NOMO-1 treated with dmso at 0.1 percent for 144 hours (cell line): ENCODE measurements around the gene RBM19.

Experiments
- DNase-seq: peaks from one replicate; lab custom pipeline; 2025; ENCODE audit not compliant: unreplicated experiment; lab: John Stamatoyannopoulos, UW

Gene RBM19

DNA sequence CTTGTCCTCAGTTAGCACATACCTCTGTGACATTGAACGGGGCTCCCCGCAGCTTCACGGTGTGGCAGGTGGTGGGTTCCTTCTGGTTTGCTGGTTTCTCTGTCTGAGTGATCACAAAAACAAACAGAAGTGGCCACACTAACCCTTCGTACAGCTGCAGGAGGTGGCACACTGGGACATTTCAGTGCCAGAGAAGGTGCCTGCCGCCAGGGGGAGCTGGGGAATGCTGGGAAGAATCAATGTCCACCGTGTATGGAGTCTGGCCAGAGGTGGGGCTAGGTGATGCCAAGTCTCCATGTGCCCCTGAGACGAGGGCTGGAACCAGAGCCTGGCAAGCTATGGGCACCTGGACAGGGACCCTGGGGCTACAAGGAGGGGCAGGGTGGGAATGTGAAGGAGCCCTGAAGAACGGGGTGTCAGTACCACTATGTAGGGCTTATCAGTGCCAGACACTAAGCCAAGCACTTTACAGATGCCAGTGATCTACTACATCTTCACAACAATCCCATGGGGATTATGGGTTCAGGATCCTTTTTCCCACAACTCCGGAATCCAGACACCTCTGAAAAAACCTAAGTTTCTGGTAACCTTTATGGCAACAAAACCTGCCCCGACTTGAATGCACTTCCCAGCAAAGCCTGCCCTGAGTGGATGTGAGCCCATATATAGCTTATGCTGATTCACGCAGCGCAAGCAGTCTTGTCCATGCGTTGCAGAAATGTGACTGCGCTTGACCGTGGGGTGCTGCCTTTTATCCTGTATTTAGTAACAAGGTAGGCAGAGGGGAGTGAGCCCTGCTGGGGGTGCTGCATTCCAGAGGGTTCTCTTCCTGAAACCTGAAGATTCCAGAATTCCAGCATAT is 10.8 kb downstream of the RBM19 start:
- DNase-seq: no peak

DNA sequence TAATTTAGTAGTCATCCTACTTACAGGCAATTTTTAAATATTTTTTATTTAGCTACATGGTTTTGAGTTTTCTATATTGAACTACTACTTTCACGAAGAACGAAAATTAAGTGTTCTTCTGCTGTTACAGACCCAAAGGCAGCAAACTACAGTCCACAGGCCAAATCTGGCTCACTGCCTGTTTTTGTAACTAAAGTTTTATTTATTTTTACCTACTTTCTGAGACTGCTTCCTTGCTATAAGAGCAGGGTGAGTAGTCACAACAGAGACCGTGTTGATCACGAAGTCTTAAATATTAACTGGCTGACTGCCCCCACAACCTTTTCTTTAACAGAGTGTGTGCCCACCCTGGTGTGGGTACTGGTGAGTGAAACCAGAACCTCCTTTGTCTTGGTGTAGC is 11.6 kb downstream of the RBM19 start:
- DNase-seq: no peak

DNA sequence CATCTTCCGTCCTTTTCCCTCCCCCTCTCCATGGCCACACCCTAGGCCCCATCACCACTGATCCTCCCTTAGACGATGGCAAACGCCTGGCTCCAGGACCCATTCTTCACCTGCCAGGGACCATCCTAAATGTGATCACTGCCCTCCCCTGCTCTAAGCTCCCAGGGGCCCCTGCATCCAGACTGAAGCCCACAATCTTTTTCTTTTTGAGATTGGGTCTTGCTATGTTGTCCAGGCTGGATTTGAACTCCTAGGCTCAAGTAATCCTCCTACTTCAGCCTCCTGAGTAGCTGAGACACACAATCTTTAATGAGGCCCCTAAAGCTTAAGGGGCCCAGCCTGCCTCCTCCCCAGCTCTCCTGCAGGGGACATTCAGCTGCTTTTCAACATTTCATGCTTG is 15.3 kb downstream of the RBM19 start:
- no peak for DNase-seq

DNA sequence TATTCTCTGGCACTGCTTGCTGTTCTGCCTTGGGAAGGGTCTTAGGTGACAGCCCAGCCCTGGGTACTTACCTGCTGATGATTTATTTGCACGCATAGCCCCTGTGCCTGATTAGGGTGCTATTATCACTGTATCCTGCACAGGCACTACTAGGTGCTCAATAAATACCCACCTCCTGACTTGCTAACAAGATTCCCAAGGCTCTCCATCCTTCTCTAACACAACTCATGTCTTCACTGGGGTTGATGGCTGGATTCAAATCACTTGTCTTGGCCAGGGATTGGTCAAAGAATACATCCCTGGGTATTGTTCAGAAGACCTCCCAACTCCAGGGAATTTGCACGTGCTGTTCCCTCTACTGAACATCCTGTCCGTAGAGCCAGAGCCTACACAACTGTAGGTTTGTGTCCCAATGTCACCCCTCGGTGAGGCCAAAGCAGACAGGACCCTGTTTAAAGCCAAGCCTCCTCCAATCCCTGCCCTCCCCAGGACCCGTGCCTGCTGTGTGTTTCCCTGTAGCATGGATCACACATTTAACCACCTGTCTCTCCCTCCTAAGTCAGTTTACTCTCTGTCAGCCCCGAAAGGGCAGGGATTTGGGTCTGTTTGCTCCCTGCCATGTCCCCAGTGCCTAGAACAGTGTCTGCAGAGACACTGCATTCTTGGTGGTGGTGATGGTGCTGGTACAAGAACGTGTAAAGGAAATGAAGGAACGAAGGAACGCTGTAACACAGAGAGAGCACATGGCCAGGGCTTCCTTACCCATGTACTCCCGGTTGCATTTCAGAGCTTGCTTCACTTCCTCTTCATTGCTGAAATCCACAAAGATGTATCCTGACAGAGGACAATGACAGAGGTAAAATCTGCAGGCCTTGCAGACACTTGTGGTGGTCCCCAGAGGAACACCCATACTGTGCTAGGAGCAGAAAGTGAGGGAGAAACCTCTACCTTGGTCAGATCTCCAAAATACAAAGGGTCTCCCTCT is 16.5 kb downstream of the RBM19 start:
- DNase-seq: no peak

DNA sequence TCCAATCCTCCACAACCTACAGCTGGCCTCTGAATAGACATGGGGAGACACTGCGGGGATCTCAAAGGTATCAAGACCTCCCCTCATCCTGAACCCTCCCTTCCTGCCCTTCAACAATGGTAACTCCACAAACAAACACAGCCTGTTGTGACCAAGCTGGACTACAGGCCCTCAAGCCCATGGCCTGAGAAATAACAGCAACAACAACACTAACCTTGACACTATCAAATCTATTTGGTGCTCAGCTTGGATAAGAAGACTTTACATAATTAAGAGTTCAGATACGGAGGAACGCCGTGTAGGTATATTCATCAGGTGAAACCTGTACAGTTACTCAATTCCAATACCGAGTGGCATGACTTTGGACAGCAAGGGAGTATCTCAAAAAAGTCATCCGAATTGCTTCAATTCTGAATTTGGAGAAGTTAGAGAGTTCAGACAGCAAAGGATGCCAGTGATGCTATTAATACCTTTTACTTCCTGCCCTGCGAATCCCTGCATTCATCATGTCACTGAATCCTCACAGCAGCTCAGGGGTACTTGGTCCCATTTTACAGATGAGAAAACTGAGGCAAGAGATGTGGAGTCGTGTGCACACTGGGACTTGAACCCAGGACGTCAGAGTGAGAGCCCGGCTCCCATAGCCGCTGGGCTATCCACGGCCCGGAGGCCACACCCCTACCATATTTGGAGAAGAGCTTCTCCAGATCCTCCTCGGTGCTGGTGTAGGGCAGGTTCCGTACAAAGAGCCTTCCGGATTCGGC is 17.8 kb downstream of the RBM19 start:
- no peak for DNase-seq

DNA sequence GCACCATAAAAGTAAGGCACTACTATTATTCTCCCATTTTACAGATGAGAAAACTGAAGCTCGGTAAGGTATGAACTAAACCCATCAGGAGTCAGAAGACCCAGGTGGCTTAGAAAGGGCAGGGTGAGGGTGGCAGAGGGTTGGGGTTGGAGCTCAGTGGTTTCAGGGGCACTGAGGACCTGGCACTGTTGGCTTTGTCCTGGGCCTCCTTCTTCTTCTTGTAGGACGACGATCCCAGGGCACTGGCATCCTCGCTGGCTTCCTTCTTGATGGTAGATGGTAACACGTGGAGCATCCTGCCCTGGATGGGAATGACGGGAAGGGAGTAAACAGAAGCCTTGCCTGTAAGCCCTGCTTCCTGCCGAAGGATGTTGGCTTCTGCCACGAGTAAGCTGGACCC is 19.9 kb downstream of the RBM19 start:
- DNase-seq: no peak

DNA sequence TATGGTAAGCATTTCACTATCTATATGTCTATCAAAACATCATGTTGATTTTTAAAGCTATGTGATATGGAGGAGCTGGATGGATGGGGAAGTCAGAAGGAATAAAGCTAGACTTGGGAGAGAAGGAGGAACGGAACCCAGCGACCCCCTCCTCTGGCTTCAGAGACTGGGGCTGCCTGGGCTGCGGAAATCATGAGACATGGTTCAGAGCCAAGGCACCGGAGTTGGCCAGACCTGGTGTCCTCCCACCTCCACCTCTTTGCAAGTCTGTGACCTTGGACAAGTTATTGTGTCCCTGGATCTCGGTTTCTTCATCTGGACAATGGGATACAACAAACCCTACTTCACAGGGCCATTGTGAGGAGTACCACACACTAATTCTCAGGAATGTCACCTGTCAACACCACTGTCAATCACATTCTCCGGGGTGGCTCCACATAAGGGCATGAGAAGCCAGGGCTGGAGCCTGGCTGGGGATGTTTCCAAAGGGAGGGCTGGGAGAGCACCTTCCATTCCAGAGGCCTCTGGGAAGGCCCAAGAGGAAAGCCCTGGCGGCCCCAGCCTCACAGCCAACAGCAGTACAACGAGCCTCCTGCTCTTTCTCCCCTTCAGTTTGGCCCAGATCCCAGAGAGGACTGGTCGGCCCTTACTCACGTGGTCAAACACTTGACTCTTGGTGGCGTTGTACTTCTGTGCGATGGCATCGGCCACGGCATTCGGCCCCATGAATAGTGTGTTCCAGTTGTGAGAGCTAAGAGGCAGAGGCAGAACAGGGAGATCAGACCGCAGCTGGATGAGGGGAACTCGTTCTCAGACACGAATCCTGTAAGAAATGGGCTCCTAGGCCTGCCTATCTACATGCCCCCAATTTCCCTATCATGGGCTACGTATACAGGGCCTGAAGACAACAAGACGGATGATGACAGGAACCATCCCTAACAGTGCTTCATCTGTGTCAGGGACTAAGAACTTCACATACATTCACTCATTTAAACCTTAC is 20.7 kb downstream of the RBM19 start:
- no peak for DNase-seq

DNA sequence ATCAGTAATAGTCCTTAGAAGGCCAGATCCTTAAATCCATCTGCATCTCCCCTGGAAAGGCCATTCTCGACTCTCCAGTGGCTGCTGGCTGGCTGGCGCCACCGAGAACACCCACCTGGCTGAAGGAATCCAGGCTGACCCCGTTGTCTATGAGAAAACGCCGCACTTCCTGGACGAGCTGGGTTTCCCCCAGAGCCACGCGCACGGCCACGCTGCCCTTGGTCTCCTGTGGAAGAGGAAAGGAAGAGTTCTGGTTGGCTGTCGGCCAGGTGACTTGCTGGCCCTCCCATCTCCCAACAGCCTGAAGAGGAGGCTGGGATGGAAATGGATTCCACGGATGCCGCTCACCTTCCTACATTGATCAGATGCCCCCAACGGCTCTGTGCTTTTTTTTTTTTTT is 23.9 kb downstream of the RBM19 start:
- DNase-seq: no peak

DNA sequence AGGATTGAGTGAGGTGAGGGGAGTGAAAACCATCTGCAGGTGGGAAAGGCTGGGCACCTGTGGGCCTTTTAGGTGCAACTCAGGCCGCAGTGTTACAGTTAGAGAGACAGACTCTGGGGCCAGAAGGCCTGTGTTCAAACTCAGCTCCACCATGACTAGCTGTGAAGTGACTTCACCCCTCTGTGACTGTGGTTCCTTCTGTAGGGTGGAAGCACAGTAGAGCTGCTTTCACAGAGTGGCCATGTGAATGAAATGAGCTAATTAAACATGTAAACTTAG is 25.0 kb downstream of the RBM19 start:
- DNase-seq: no peak

DNA sequence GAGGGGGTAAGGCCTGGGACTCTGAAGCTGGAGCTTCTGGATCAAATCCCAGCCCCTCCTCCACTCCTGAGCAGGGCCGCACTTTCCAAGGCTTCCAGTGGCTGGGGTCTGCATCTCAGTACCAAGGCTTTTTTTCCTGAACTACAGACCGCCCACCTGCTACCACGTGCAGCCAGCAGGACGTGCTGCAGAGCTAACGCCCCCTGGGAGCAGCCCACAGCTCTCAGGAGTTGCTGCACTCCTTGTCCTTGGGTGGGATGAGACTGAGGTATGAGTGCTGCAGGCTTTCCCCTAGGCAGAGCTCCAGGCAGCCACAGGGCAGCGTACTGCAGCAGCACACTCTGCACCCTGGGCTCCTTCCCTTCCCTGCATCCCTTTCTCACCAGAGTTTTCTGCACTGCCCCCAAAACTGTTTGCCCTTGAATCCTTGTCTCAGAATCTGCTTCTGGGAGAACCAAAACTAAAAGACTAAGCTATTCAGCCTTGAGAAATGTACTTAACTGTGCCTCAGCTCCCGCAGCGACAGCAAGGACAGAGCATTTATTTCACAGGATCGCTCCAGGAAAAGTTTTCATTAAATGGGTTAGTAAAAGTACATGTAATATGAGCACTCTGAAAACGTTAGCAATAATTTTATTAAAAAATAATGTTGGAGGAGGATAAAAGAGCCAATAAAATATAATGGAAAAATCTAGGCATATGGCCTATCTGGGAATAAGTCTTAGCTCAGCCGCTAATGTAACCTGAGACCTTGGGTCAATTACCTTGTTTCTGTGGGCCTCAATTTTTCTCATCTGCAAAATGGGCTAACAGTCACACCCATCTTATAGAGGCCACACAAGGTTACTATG is 25.5 kb downstream of the RBM19 start:
- no peak for DNase-seq

DNA sequence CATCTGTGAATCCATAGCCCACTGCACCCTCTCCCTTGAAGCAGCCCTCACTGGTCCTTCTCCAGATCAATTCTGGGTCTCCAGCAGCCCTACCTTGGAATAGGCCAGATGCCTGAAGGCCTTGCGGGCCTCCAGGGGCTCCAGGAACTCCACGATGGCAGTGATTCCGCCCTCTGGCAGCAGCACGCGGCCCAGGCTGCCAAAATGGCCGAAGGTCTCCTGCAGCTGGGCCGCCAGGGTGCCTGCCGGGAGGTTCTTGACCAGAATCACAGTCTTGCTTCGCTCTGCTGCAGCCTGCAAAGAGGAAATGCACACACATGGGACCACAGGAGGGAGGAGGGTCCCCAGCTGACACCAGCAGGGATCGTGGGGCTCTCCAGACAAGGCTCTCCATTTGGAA is 26.3 kb downstream of the RBM19 start:
- no peak for DNase-seq

DNA sequence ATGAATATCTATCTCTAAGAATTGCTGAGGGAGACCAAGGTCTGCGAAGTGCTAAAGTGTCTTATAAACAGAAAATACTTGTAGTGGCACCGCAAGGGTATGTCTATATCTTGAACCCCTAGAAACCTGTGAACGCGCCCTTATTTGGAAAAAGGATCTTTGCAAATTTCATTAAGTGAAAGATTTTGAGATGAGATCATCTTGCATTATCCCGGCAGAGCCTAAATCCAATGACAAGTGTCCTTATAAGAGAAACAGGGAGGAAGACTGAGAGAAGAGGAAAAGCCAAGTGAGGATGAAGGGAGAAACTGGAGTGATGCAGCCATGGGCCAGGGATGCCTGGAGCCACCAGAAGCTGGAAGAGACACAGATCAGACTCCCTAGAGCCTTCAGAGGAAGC is 27.7 kb downstream of the RBM19 start:
- no peak for DNase-seq

DNA sequence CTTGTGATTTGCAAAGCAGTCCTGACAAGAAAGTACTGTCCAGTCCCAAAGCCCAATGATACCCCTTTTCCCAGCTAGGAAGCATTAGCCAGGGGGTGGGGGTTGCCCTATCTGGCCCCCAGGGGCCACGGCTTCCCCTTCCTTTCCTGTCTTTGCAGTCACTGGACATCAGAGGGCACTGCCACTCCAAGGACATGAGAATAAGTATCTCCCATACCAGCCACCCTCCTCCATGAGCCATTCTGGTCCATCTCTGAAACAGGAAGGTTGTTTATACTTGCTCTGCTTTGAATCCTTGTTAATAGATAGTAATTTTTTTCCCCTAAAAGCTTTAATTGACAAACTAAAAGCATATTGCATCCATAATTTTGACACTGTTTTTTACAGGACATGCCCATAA is 29.7 kb downstream of the RBM19 start:
- DNase-seq: no peak

DNA sequence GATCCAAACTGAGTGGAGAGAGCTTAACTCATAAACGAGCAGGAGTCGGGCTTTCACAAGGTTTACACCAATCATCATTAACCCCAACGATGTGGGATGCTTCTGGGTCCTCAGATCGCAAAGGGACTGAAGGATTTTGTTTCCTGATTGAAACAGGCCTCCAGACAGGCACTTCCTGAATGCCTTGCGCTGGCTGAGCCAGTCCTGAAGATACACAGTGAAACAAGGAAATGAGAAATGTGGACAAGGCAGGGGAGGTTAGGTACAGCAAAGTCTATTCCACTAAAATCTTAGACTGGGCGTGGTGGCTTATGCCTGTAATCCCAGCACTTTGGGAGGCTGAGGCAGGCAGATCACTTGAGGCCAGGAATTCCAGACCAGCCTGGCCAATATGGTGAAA is 30.7 kb downstream of the RBM19 start:
- no peak for DNase-seq

DNA sequence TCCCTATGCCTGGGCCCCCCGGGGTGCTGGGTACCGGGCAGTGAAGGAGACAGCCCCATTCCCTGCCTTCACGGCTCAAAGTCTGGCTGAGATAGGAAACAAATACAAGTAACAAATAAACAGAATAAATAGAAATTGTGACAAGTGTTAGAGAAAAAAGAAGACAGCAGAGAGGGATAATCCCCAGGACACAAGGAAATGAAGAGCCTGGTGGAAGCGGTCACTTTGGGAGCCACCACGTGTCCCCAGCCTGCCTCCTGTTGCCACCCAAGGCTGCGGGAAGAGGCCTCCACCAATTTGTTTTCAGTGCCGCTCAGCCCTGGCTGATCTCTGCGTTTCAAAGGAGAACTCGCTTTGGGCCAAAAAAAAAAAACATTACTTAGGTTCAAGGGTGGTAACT is 31.2 kb downstream of the RBM19 start:
- DNase-seq: no peak

DNA sequence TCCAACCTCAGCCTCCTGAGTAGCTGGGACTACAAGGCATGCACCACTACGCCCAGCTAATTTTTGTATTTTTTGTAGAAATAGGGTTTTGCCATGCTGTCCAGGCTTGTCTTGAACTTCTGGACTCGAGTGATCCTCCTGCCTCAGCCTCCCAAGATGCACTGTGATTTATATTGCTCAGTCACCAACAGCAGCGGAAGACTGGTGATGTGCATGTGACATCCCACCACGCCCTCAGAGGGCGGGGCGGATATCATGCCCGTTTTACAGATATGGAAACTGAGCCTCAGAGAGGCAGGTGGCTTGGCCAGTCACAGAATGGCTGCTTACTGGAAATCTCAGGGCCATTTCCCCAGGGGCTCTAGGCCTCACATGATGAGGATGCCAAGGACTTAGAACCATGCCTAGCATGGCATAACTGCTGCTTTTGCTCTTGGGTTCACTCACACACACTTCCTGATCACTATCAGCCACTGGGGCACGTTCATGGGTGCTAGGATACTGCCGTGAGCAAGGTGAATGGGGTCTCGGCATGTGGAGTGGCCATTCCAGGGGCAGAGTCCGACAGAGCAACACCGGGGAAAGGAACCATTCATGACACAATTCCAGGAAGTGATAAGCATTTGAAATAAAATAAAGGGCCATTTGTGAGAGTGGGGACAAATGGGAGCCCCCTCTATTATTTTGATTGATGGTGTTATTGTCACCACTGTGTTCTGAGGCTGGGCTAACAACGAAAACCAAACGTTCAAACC is 31.9 kb downstream of the RBM19 start:
- DNase-seq: no peak

DNA sequence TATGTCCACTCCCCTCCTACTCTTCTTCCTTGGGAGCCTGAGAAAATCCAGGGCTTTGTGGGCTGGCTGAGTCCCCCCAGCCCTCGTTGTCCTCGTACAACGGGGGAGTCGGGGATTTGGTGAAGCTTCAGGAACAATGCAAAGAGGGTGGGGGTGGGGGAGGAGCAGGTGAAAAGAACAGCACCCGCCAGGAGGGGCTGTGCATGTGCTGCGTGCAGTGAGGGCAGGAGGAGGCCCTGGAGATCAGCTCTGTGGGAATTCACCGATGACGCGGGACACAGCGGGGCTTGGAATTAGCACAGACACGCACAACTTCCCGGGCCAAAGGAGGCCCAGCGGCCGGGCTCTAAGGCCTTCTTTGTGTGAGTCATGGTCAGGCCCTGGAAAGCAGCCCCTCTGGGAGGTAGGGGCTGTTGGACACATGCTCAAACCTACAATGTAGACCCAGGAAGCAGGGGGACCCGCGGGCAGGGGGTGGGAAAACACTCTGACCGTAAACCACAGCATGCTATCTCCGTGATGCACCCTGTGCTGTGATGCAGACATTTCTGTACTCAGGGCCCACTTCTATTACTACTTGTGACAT is 32.8 kb downstream of the RBM19 start:
- DNase-seq: no peak
